Measurements from ENCODE around the gene GALNT4.

Gene GALNT4

DNA sequence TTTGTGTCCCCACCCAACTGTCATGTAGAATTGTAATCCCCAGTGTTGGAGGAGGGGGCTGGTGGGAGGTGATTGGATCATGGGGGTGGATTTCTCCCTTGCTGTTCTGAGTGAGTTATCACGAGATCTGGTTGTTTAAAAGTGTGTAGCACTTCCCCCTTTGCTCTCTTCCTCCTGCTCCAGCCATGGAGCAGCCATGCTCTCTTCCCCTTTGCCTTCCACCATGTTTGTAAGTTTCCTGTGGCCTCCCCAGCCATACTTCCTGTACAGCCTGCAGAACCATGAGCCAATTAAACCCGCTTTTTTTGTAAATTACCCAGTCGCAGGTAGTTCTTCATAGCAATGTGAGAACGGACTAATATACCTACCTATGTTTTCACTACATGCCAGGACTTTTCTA lies 3.8 kb upstream of the GALNT4 start:
- no peak for DNase-seq

DNA sequence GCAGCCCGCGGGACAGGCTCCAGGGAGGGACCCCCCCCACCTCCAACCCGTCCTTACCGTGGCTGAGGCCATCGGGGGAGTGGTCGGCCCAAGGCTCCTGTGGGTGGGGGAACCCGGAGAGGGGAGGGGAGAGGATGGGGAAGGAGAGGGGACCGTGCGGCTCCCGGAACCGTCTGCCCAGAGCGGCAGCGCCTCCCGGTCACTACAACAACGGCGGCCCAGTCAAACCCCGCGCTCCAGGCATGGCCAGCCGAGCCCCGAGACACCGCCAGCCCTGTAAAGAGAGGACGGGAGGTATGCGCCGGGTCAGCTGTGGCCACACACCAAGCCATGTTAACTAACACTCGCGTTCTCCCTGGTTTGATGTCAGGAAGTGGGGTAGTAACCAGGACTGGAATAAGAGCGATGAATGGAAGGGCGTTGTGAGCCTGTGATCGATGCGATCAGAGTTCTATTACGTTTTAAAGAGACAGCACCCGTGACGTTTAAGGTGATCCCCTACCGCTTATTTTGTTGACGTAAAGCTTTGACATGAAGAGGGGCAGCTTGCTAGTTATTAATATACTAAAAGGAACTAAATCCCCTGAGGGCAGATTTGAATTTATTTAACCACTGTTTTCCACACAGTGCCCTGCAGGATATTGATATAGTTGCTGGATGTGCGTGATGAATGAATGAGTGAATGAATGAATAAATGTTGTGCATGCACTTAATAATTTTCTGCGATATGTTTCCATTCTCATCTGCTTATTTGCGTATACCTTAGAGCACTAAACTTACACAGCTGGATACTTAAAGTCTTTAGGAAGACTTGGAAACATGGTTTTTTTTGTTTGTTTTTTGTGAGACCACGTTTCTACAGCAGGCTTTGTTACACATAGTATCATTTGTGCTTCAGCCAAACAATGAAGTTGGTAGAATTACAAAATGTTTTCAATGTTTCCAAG lies 1.5 kb upstream of the GALNT4 start, which contains the start of gene POC1B:
Gene POC1B, minus strand, starts transcription at position 224 of the 947 bp plus-strand sequence. Its CDS starts 152 bp downstream, at position 72.
- DNase-seq, result peak; percentile 88

DNA sequence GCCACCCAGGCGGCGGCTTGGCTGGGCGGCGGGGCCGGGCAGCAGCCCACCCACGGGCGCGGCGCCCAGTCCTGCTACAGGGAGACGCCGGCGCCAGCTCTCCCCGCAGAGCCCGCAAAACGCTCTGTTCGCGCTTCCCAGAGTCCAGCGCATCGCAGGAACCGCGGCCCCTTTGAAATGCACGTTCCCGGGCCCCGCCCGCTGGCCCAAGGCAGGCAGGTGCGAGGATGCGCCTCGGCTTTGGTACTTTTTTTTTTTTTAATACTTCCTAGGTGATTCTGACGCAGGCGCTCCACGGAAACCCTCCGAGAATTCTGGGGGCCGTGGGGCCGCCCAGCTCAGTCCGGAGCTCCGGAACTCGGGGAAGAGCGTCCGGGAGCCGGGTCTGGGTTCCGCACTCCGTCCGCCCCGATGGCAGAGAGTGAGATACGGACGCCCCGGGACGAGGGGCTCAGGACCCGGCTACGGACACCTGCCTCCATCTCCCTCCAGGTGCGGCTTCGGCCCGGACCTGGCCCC lies 768 bp upstream of the GALNT4 start:
- DNase-seq, result peak; percentile 82

DNA sequence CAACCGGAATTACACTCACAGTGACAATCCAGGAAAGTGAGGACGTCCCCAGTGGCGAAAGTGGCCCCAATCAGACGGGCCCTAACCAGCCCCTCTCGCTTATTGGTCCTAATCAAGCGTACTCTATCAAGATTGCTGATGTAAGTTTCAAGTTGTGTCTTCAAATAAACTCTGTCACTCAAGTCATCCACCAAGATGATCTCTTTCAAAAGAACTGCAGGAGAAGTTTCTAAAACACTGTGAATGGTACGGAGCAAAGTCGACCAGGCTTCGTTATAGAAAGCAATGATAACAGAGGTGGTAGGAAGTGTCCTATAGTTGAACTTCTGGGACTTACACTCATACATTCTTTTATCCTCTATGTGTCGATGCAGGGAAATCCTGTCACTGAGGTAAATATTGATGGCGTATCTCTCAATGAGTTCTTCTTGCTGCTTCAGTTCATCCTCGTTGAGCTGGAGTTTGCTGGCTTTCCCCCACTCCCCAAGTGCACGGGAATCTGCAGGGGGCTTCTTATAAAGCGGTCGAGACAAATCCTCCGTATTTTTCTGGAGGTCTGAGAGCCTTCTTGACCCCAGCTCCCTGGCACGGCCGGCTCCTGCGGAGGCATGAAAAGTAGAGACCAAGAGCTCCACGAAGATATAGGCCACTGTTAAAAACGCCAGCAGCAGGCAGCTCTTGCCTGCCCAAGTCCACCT lies 604 bp downstream of the GALNT4 start:
- DNase-seq, result no peak

DNA sequence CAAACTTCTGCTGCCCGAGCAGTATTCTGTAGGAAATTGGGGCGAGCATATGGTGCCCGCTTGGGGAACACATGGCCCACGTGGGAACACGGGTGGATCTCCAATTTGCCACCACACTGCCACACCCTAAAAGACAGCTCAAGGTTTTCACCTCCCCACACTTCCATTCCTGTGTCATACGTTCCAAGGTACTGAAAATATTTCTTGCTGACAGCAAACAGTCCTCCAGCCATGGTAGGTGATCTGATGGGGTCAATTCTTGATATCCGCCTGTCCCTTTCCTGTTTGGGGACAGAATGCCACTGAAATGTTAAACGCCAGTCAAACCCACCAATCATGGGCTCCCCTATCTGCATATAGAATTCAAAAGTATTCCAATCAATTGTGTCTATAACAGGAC lies 1.2 kb downstream of the GALNT4 start:
- no peak for DNase-seq

DNA sequence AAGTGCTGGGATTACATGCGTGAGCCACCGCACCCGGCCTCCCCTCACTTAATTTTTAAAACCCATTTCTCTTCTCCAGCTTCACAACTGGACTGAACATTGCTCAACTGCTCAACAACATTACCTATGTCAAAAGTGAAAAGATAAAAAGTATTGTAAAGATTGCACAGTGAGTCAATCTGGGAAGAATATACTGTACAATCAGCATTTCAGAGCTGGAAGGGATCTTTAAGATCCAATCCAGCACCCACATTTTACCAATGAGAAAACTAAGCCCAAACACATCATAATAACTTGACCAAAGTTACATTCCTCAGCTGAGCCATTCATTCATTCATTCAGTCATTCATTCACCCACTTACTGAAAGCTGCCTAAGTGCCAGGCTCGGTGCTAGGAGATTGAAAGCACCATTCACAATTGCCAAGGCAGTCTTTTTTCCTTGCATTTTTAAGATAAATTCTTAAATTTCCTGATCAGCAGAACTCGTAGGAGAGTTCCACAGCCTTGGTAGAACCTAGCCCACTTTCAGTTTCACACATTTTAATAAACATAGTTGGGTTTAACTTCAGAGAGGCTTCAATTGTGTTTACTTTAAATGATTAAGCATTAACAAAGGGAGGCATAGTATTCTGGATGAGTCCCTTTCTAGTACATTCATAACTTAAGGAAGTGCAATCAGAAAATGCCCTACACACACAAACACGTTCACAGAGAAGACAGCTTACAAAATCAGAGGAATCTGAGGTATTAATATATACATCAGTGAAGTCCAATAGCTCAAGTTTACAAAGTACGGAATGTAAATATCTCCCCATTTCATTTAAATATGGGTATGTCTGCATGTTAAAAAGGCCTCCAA lies 3.0 kb downstream of the GALNT4 start:
- no peak for DNase-seq

DNA sequence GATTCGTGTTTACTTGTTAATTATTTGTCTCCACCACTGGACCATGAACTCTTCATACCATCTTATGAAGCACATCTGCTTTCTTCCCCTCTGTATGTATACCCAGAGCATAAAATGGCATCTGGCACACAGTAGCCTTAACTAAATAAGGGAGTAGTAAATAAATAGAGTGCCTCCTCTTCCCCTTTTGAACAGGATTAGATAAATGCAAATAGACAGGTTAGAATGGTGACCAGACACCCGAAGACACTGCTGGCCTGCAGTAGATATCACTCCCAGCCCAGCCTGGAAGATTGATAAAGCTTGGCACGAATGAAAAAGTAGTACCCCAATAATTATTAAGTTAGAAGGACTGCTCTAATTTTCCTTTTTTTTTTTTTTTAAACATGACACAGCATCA lies 6.9 kb downstream of the GALNT4 start:
- no peak for DNase-seq

DNA sequence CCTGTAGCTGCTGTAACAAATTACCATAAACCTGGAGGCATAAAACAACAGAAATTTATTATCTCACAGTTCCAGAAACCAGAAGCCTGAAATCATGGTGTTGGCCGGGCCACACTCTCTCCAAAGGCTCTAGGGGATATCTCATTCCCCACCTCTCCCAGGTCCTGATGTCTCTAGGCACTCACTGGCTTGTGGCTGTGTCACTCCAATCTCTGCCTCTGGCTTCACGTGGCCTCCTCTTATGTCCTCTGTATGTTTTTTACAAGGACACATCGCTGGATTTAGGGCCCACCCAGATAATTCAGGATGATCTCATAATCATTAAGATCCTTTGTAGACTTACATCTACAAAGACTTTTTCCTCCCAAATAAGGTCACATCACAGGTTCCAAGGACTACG lies 8.0 kb downstream of the GALNT4 start:
- DNase-seq, result no peak

DNA sequence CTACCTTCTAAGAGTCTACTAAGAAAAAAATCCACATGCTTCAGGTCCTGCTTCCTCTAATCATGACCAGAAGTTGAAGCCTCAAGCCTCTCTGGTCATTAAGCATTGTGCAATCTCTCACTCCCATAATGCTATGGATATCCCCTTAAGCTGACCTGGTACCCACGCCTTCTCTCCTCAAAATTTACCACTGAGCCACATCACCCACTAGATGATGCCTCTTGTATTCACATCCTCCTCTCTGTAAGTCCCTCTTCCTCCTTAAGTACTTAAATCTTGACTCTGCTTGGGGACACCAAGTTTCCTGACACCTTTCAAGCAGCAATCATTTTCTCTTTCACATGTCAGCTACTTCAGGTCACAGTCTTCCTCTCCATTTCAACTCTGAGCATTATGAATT lies 9.8 kb downstream of the GALNT4 start:
- DNase-seq, result no peak

DNA sequence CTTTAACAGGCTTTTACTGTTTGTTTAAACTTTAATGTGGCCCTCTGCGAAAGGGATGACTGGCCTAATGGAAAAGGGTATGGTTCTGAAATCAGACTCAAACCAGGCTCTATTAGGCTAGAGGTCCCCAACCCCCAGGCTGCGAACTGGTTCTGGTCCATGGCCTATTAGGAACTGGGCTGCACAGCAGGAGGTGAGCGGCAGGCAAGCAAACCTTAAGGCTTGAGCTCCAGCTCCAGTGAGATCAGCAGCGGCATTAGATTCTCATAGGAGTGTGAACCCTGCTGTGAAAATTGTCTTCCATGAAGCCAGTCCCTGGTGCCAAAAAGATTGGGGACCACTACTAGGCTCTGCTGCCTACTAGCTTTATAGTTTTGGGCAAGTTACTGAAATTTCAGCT lies 11.1 kb downstream of the GALNT4 start:
- DNase-seq, result no peak

DNA sequence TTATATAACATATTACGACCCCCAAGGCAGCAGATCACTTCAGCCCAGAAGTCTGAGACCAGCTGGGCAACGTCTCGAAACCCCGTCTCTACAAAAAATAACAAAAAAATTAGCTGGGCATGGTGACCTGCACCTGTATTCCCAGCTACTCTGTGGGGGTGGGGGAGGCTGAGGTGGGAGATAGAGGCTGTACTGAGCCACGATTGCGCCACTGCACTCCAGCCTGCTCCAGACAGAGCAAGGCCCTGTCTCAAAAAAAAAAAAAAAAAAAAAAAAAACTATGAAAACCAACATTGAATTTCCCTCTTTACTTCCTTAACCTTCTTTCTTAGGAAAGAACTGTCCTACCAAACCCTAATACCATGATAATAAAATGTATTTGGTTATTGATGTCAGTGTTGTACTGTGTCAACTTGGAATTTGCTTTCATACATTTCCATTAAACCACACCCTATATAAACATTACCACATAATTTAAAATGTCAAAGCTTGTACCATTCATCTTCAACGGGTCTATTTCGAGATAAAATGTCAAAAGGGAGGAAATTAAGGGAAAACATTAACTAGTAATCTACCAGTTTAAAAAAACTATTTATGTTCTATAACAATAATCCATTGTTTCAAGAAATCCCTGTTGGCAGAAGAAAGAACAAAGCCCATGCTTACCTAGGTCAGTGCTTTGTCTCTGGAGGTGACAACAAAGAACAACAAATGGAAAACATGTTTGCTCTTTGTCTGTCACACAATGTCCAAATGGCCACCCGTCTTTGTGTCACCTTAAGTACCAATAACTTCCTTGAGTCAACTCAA lies 17.4 kb downstream of the GALNT4 start:
- DNase-seq, result no peak

DNA sequence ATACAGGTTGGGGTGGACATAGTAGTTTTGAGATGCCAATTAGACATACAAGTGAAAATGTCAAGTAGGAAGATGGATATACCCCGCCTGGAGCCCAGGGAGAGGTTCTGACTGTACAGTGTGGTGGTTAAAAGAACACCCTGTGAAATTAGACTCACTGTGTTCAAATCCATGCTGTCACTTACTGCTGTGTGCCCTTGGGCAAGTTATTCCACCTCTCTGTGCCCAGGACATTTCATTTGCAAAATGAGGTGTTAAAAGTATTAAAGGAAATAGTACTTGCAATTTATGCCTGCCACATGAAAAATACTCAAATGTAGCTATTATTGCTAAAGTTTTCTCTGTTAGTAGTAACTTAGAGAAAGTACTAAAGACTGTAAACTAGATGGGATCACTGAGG lies 18.5 kb downstream of the GALNT4 start:
- no peak for DNase-seq

DNA sequence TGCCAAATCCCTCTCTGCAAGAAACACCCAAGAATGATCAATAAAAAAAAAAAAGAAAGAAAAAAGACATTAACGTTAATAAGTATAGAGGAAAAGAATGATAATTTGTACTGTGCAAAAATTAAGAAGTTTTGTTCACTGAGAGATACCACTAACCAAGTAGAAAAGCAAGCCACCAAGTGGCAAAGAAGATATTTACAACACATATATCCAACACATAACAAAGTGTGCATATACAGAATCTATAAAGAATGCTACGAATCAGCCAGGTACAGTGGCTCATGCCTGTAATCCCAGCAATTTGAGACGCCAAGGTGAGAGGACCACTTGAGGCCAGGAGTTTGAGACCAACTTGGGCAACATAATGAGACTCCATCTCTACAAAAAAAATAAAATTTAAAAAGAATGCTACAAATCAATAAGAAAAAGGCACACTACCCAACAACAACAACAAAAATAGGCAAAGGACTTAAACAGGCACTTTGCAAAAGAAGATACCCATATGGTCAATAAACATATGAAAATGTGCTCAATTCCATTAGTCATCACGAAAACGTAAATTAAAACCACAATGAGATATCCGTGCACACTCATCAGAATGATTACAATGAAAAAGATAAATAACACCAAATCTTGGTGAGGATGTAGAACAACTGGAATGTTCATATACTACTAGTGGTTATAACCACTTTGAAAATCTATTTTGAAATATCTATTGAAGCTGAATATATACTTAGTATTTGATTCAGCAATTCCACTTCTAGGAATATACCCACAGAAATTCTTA lies 19.8 kb downstream of the GALNT4 start:
- no peak for DNase-seq

DNA sequence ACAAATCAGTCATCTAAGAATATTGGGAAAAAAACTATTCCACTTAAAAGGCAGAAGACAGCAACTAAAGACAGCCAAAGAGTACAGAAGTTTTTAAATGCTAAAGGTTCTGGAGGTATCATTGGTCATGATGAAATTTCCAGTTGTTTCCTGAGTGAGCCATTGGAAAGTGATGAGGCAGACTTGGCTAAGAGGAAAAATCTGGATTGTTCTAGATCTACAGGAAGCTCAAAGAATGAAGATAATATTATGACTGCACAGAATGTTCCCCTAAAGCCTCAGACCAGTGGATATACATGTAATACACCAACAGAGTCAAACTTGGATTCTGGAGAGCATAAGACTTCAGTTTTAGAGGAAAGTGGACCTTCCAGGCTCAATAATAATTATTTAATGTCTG lies 22.8 kb downstream of the GALNT4 start:
- no peak for DNase-seq

DNA sequence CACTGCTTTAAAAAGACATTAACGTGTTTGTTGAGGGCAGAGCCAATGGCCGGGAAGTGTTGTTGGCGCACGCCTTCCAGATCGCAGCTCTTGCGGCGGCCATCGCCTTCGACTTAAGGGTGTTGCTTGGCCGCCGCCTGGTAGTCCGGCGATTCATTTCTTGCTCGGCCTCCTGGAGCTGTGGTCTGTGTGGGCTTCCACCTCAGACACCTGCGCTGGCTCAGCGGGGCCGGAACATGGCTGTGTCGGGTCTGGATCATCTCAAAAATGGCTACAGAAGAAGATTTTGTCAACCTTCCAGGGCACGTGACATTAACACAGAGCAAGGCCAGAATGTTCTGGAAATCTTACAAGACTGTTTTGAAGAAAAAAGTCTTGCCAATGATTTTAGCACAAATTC lies 24.7 kb downstream of the GALNT4 start:
- no peak for DNase-seq

DNA sequence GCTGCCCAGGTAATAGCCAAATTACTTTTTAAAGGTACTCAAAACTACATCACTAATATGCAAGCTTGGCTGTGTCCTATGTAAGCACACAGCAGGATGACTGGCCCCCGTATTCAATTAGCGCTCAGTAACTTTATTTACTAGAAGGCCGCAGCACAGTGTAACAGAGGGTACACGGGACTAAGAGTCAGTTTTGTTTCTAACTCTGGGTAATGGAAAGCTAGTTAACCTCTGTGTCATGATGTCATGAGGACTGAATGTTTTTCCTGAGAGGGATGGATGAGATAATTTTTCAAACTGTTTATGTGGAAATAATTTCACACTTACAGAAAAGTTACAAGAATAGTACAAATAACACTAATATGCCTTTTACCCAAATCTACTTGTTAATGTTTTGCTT lies 27.1 kb downstream of the GALNT4 start:
- no peak for DNase-seq

DNA sequence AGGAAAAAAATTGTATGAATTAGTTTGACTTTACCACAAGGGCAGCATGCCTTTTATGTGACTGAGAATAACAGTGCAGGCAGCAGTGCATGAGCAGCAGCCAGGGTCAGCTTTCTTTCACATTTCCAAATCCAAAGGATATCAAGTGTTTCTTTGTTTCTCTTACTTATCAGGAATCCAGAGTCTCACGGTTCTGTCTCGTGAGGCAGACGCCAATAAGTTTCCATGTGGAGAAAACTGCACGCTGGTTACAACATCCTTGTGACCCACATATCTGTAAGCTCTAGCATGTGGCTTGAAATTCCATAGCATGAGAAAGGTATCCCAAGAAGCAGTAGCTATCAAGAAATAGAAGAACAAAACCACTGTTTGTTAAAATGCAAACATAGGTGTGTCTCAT lies 27.6 kb downstream of the GALNT4 start:
- no peak for DNase-seq

DNA sequence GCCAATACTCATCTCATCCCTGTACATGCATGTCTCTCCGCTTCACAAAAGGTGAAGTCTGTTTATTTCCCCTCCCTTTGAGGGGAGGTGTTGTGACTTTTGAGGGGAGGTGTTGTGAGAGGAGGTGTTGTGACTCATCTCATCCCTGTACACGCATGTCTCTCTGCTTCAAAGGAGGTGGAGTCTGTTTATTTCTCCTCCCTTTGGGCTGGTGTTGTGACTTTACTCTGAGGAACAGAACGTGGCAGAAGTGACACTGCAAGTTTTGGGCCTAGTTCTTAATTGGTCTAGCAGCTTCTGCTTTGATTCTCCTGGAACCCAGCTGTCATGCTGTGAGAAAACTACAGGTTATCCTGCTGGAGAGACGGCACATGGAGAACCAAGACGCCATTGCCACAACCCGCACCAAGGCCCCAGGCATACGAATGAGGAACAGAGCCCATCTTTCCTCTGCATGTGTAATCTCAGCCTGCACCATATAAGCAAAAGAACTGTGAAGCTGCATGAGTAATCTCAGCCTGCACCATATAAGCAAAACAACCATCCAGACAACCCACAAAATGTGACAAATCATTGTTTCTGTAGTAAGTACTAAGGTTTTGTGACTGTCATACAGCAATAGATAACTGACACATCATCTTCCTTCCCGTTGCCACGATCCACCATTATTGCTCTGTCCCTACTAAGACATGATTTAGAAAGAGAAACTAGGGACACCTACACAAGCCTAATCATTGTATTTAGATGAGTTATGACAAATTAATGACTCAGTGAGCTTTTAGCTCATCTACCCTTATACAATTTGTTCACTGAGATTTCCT lies 30.0 kb downstream of the GALNT4 start:
- peak; percentile 71 for DNase-seq

DNA sequence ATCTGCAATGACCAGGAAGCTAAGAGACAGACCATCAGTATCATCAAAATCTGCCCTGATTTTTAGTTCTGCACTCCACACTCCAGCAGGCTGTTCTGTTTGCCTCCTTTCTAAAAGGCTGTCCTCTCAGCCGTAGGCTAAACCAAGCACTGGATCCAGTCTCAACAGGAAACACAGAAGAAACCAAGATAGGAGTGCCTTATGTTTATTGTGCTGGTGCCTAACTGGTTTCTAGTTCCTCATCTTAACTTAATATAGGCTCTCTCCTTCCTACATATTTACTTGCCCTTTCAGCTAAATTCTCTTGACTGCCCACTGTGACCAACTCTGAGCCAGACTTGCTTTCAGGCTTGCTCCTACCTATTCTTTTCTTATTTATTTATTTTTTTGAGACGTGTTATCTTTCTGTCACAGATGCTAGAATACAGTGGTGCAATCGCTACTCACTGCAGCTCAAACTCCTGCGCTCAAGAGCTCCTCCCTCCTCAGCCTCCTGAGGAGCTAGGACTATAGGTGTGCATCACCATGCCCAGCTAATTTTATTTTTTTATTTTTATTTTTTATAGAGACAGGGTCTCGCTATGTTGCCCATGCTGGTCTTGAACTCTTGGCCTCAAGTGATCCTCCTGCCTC lies 30.8 kb downstream of the GALNT4 start:
- DNase-seq, result no peak

DNA sequence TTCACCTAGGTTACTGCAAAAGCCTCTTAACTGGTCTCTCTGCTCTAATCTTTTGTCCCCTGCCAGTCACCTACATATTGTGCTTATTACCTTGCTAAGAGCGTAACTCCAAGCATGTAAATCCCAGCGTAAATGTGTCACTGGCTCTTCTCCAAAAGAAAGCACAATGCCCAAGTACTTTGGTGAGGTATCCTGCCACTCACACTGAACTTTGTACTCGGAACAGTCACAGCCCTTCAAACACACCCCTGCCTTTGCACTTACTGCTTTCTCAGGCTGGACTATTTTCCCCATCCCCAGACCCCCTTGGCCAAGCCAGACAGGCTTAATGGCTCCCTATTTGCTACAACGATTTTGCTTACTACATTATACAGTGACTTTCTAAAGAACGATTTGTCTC lies 31.7 kb downstream of the GALNT4 start:
- DNase-seq, result no peak

All from activated effector memory CD4-positive, alpha-beta T cell treated with anti-CD3 and anti-CD28 coated beads, Interleukin-2, amount 50 U/mL, for 16 hours (primary cell).